Liver (tissue), 9 donors: ENCODE measurements around the gene SETBP1. TPM values are rescaled to one million over a fixed set of nuclear protein-coding genes. Genes with fewer than 3 reads are reported as not detected.

Experiments
- DNase-seq: peaks from one replicate; pipeline ENCODE4 v3.0.0-alpha.2; 2017; ENCODE audit warnings: low spot score
- H3K27ac ChIP-seq, 2 donors: one replicate each; pipeline ENCODE4 v1.7.0; 2013; ENCODE audit warnings: inconsistent platforms in 2 of 2, low read length in 2 of 2, control low read depth in 1 of 2, low read depth in 1 of 2, mild to moderate bottlenecking in 1 of 2
- H3K27me3 ChIP-seq, 4 donors: one replicate each; pipeline versions ENCODE4 v1.6.1 to v1.7.0; 2013; ENCODE audit warnings: low read length in 3 of 4, inconsistent platforms in 1 of 4, mild to moderate bottlenecking in 1 of 4, moderate library complexity in 1 of 4; ENCODE audit not compliant: control insufficient read depth in 4 of 4, insufficient read depth in 4 of 4
- H3K36me3 ChIP-seq, 4 donors: one replicate each; pipeline versions ENCODE4 v1.6.1 to v1.7.0; 2013; ENCODE audit warnings: low read length in 3 of 4, mild to moderate bottlenecking in 3 of 4, low read depth in 1 of 4, moderate library complexity in 1 of 4; ENCODE audit not compliant: control insufficient read depth in 4 of 4, insufficient read depth in 3 of 4
- H3K4me1 ChIP-seq, 4 donors: one replicate each; pipeline versions ENCODE4 v1.6.1 to v1.7.0; 2013; ENCODE audit warnings: low read length in 3 of 4, mild to moderate bottlenecking in 3 of 4, moderate library complexity in 1 of 4; ENCODE audit not compliant: control insufficient read depth in 4 of 4, insufficient read depth in 4 of 4
- H3K4me3 ChIP-seq, 3 donors: one replicate each; pipeline versions ENCODE4 v1.6.1 to v1.7.0; 2013; ENCODE audit warnings: low read length in 3 of 3, control low read depth in 1 of 3, low read depth in 1 of 3, mild to moderate bottlenecking in 1 of 3
- H3K9ac ChIP-seq, 2 donors: one replicate each; pipeline ENCODE4 v1.7.0; 2013; ENCODE audit warnings: low read length in 2 of 2, mild to moderate bottlenecking in 2 of 2, moderate library complexity in 2 of 2, control low read depth in 1 of 2, low read depth in 1 of 2
- H3K9me3 ChIP-seq, 4 donors: one replicate each; pipeline versions ENCODE4 v1.6.1 to v1.7.0; 2013; ENCODE audit warnings: low read length in 3 of 4; ENCODE audit not compliant: control insufficient read depth in 4 of 4
- ATF3 ChIP-seq: IDR thresholded peaks from 2 replicates; pipeline ENCODE4 v1.6.1; 2016; ENCODE audit warnings: antibody characterized with exemption
- EGR1 ChIP-seq, 2 donors: IDR thresholded peaks; 2 replicates each; pipeline ENCODE4 v1.6.1; 2016 to 2018; ENCODE audit warnings: antibody characterized with exemption in 2 of 2, low read depth in 2 of 2
- FOXA1 ChIP-seq: IDR thresholded peaks from 2 replicates; pipeline ENCODE4 v1.6.1; 2016; ENCODE audit warnings: antibody characterized with exemption
- FOXA2 ChIP-seq: IDR thresholded peaks from 2 replicates; pipeline ENCODE4 v1.6.1; 2016; ENCODE audit warnings: antibody characterized with exemption
- GABPA ChIP-seq, 2 donors: IDR thresholded peaks in 1 of 2; conservative IDR thresholded peaks in 1 of 2; 2 replicates each; pipeline ENCODE4 v1.6.1; 2016; ENCODE audit warnings: antibody characterized with exemption in 2 of 2, mild to moderate bottlenecking in 1 of 2, moderate library complexity in 1 of 2
- HNF4A ChIP-seq, 2 donors: conservative IDR thresholded peaks; 2 replicates each; pipeline ENCODE4 v1.6.1; 2016; ENCODE audit warnings: antibody characterized with exemption in 2 of 2, mild to moderate bottlenecking in 2 of 2
- HNF4G ChIP-seq: IDR thresholded peaks from 2 replicates; pipeline ENCODE4 v1.6.1; 2016; ENCODE audit warnings: antibody characterized with exemption
- JUND ChIP-seq, 2 donors: IDR thresholded peaks; 2 replicates each; pipeline ENCODE4 v1.6.1; 2016; ENCODE audit warnings: antibody characterized with exemption in 2 of 2
- MAX ChIP-seq: IDR thresholded peaks from 2 replicates; pipeline ENCODE4 v1.6.1; 2016; ENCODE audit warnings: antibody characterized with exemption
- NR2F2 ChIP-seq: IDR thresholded peaks from 2 replicates; pipeline ENCODE4 v1.6.1; 2016; ENCODE audit warnings: antibody characterized with exemption
- RAD21 ChIP-seq, 2 donors: IDR thresholded peaks; 2 replicates each; pipeline ENCODE4 v1.6.1; 2016; ENCODE audit warnings: antibody characterized with exemption in 2 of 2, mild to moderate bottlenecking in 2 of 2
- REST ChIP-seq: IDR thresholded peaks from 2 replicates; pipeline ENCODE4 v1.6.1; 2016; ENCODE audit warnings: antibody characterized with exemption, mild to moderate bottlenecking
- RXRA ChIP-seq, 2 donors: IDR thresholded peaks; 2 replicates each; pipeline ENCODE4 v1.6.1; 2017 to 2018; ENCODE audit warnings: antibody characterized with exemption in 2 of 2, mild to moderate bottlenecking in 1 of 2
- SP1 ChIP-seq: IDR thresholded peaks from 2 replicates; pipeline ENCODE4 v1.6.1; 2018; ENCODE audit warnings: antibody characterized with exemption, mild to moderate bottlenecking
- TAF1 ChIP-seq: conservative IDR thresholded peaks from 2 replicates; pipeline ENCODE4 v1.6.1; 2016; ENCODE audit warnings: antibody characterized with exemption, mild to moderate bottlenecking
- YY1 ChIP-seq: IDR thresholded peaks from 2 replicates; pipeline ENCODE4 v1.6.1; 2016; ENCODE audit warnings: antibody characterized with exemption, mild to moderate bottlenecking
- WGBS: extraction: QIAGEN DNeasy Blood & Tissue Kit; methylation state at CpG from one replicate; pipeline ENCODE4 v1.1.7; 2013; 5-methylcytosine and 5-hydroxymethylcytosine counted together
- polyA plus RNA-seq, 2 donors: library from polyadenylated mRNA; stranded (reverse) in 1 of 2; unstranded in 1 of 2; fragments of 200-250 nt in 1 of 2; fragments of >200 nt in 1 of 2; fragmentation: Nextera tagmentation in 1 of 2; extraction: Ambion mirVana in 1 of 2; gene quantifications; one replicate each; pipeline versions ENCODE4 v1.2.1 to v1.2.3, GENCODE V29; 2013 to 2015
- total RNA-seq, 2 donors: library from RNA; depleted of rRNA; stranded (reverse); fragments of >200 nt; gene quantifications; one replicate each; pipeline ENCODE4 v1.2.3, GENCODE V29; 2014
- TF ChIP-seq, protein P1 (sequence below): IDR thresholded peaks from 2 replicates; pipeline ENCODE4 v1.6.1; 2016; ENCODE audit warnings: antibody characterized with exemption
- donor health status: healthy.
- donor health status: healthy.
- donor health status: healthy.
- donor health status: healthy.
- donor health status: healthy.

SETBP1 gene
- total and polyA plus RNA-seq, 4 donors, result 2.5 to 15.8 (median 4.7) TPM

DNA sequence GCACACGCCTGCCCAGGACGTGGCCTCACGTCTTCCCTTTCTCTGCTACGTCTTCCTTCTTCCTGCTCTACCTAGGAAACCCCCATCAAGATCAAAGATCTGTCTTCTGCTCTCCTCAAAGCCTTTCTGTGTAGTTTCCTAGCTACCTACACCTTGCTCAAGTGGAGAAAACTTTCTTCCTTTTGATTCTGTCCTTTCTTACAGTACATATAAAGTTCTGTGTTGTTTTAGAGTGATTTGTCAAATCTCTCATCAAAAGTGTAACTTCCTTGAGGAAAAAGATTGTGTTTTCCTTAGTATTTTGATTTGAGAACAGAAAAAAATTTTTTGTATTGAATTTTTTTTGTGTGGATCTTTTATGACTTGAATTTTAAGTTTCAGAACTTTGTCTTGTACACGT lies 17.8 kb downstream of the SETBP1 start:
- peak overlapping the region; percentile 59 to 71 (median 60) for H3K4me3 ChIP-seq

GRCh38 chr18:44699572-44700261 lies 19.0 kb downstream of the SETBP1 start:
- TF ChIP-seq HNF4G, result no peak
- DNase-seq, result no peak
- Histone ChIP-seq H3K4me1 (peaks cover 7 to 51% (median 34%) of the 10 kb centered on the region in 4 donors), H3K27me3 (no peaks in the 10 kb centered on the region), H3K36me3 (peaks cover 0 to 2% (median 0%) of the 10 kb centered on the region in 4 donors), H3K4me3 (no peak overlapping the region), H3K9me3 (no peaks in the 10 kb centered on the region), H3K27ac (peak overlapping the region in 1 of 2 donors; percentile 1), H3K9ac (no peak overlapping the region)
- WGBS, result 68% methylated on average over 10 of the region's 10 CpGs

More for the DNA sequence above, 17.8 kb downstream of the SETBP1 start:
- Histone ChIP-seq H3K4me1 (peaks cover 5 to 43% (median 31%) of the 10 kb centered on the region in 4 donors), H3K27me3 (no peaks in the 10 kb centered on the region), H3K9me3 (no peaks in the 10 kb centered on the region), H3K9ac (peak overlapping the region in 1 of 2 donors; percentile 21), H3K36me3 (no peaks in the 10 kb centered on the region), H3K27ac (peak overlapping the region in 1 of 2 donors; percentile 38)
- WGBS, result 88% methylated on average over 5 of the region's 5 CpGs
- TF ChIP-seq HNF4A (conservative IDR thresholded peaks at IDR 0.05) (no peak), RXRA (IDR thresholded peaks at IDR 0.05) (no peak), HNF4G (no peak), RAD21 (IDR thresholded peaks at IDR 0.05) (no peak), JUND (IDR thresholded peaks at IDR 0.05) (no peak), ATF3 (no peak)
- DNase-seq, result no peak

DNA sequence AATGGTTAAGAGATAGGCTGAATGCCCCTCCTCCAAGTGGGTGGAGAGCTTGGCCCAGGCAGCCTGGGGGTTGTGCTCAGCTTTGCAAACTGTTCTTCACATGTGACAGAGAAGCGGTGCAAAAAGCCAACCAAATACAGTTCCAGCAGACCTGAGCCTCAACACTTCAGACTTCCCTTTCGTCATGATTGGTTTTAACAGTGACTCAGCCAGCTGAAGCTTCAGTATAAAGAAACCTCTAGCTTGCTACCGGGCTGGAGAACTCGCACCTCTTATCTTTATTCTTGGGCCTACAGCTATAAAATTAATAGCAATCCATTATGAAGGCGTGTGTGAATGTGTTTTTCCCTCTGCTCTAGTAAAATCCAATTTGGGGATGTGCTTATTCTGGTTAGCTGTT lies 20.0 kb downstream of the SETBP1 start:
- H3K27me3 ChIP-seq, result no peaks in the 10 kb centered on the region
- DNase-seq, result no peak
- TF ChIP-seq RXRA (IDR thresholded peaks at IDR 0.05) (peak; percentile 43 to 64), NR2F2 (no peak), TAF1 (peak; percentile 67), REST (peak; percentile 62), FOXA1 (no peak), SP1 (peak; percentile 37), ATF3 (peak; percentile 57), YY1 (peak; percentile 54), EGR1 (IDR thresholded peaks at IDR 0.05; ENCODE audit: low read depth in 2 of 2) (peak in 1 of 2 donors; percentile 56), HNF4A (conservative IDR thresholded peaks at IDR 0.05) (peak; percentile 58 to 70), FOXA2 (no peak), MAX (peak; percentile 45), GABPA (IDR thresholded peaks at IDR 0.05 in 1 of 2, conservative IDR thresholded peaks at IDR 0.05 in 1 of 2) (peak in 1 of 2 donors; percentile 15), RAD21 (IDR thresholded peaks at IDR 0.05) (peak; percentile 49 to 57), JUND (IDR thresholded peaks at IDR 0.05) (peak in 1 of 2 donors; percentile 59)
- TF ChIP-seq, protein P1, sequence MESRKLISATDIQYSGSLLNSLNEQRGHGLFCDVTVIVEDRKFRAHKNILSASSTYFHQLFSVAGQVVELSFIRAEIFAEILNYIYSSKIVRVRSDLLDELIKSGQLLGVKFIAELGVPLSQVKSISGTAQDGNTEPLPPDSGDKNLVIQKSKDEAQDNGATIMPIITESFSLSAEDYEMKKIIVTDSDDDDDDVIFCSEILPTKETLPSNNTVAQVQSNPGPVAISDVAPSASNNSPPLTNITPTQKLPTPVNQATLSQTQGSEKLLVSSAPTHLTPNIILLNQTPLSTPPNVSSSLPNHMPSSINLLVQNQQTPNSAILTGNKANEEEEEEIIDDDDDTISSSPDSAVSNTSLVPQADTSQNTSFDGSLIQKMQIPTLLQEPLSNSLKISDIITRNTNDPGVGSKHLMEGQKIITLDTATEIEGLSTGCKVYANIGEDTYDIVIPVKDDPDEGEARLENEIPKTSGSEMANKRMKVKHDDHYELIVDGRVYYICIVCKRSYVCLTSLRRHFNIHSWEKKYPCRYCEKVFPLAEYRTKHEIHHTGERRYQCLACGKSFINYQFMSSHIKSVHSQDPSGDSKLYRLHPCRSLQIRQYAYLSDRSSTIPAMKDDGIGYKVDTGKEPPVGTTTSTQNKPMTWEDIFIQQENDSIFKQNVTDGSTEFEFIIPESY, result no peak
- H3K27ac ChIP-seq, result peak overlapping the region; percentile 63 to 85
- peaks cover 6 to 46% (median 34%) of the 10 kb centered on the region in 4 donors for H3K4me1 ChIP-seq
- peaks cover 0 to 2% (median 0%) of the 10 kb centered on the region in 4 donors for H3K36me3 ChIP-seq
- H3K4me3 ChIP-seq, result peak overlapping the region in 1 of 3 donors; percentile 7
- H3K9ac ChIP-seq, result no peak overlapping the region
- WGBS, result 33% methylated on average over 5 of the region's 5 CpGs
- no peaks in the 10 kb centered on the region for H3K9me3 ChIP-seq
